GM19193 (cell line): ENCODE measurements around the gene KLK14.

Source experiments
- POLR2A ChIP-seq: IDR thresholded peaks from 4 replicates; pipeline ENCODE4 v1.6.1; 2011; ENCODE audit not compliant: insufficient read depth, insufficient read length; ENCODE audit errors: extremely low read depth

The KLK14 gene, protein sequence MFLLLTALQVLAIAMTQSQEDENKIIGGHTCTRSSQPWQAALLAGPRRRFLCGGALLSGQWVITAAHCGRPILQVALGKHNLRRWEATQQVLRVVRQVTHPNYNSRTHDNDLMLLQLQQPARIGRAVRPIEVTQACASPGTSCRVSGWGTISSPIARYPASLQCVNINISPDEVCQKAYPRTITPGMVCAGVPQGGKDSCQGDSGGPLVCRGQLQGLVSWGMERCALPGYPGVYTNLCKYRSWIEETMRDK

DNA sequence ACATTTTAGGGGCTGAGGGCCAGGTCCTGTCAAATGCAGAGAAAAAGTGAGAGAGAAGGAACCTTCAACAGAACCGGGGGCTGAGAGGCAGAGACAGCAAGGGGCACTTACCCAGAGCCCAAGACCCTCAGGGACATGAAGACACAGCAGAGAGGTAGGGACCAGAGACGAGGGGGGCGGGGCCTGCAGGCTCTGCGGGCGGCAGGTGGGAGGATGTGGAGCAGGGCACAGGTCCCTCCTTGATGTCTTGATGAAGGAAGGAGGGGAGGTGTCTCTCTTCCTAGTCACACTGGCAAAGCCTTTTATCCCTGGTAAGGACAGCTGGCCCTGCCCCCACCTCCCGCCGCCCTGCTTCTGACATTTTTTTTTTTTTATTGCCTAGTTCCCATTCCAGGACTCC is at the start of gene KLK14:
Gene KLK14, minus strand, starts transcription at position 277 of the 400 bp plus-strand sequence. Its CDS starts 273 bp downstream, at position 4.
- no peak for TF ChIP-seq POLR2A

DNA sequence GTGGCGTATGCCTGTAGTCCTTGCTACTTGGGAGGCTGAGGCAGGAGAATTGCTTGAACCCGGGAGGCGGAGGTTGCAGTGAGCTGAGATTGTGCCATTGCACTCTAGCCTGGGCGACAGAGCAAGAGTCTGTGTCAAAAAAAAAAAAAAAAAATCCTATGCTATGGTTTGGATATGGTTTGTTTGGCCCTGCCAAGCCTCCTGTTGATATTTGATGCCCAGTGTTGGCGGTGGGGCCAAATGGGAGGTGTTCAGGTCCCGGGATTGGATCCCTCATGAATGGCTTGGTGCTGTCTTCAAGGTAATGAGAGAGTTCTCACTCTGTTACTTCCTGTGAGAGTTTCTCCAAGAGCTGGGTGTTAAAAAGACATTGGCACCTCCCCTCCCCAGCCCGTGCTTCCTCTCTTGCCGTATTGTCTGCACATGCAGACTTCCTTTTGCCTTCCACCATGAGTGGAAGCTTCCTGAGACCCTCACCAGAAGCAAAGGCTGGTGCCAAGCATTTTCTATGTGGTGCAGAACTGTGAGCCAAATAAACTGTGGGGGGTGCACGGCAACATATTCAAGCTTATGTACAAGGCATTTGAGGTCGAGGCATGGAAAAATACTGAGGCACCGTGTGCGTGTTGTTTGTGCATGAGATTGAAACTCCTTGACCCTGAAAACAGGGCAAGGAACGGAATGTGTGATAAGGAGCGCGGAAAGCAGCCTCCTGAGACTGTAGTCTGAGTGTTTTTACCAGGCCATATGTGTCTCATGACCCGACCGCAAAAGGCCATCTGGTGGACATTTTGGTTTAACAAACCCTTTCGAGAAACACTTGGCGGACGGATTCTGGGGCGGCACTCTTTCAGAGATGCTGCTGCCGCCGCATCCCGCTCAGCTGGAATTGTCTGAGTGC is 49.3 kb upstream of the KLK14 start:
- TF ChIP-seq POLR2A, result no peak

DNA sequence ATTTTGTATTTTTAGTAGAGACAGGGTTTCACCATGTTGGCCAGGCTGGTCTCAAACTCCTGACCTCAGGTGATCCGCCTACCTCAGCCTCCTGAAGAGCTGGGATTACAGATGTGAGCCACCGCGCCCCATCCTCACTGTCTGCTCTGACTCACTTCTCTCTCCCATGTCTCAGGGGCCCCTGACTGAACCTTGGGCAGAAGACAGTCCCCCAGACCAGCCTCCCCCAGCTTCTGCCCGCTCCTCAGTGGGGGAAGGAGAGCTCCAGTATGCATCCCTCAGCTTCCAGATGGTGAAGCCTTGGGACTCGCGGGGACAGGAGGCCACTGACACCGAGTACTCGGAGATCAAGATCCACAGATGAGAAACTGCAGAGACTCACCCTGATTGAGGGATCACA is 47.0 kb upstream of the KLK14 start:
- TF ChIP-seq POLR2A, result no peak

DNA sequence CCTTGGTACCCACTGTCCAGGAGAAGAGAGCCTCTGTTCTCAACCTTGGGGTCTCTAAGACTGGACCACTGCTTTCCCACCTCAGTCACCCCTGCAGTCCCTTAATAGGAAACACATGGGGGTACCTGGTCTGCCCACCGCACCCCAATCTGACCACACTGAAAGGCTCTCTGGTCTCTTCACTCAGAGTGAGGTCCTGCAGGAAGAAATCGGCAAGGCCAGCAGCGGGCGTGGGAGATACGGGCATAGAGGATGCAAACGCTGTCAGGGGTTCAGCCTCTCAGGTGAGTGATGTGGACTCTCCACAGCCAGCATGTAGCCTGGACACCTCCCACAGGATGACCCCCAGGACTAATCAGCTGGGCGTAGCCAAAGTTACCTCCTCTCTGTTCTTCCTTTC is 45.5 kb upstream of the KLK14 start:
- no peak for TF ChIP-seq POLR2A

DNA sequence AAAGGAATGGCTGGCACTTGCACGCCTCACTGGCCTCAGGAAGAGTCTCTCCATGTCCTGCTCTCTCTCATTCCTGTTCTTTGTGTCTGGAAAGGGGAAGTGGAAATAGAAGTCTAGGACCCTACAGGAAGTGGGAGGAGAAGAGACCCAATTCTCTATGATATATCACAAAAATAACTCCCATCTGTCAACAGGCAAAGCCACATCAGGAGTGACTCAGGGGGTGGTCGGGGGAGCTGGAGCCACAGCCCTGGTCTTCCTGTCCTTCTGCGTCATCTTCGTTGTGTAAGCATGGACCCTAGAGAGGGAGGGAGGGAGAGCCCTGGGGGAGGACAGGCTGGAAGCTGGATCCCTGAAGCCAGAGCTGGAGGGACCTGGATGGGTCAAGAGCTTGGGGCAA is 45.1 kb upstream of the KLK14 start:
- TF ChIP-seq POLR2A, result no peak

DNA sequence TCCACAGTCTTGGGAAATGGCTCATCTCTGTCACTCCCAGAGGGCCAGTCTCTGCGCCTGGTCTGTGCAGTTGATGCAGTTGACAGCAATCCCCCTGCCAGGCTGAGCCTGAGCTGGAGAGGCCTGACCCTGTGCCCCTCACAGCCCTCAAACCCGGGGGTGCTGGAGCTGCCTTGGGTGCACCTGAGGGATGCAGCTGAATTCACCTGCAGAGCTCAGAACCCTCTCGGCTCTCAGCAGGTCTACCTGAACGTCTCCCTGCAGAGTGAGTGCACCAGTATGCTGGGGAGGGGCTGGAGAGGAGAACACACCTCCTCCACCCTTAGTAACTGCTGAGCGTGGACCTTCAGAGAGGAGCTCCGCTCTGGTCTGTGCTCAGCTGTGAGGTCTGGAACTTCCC is 44.3 kb upstream of the KLK14 start:
- TF ChIP-seq POLR2A, result no peak

DNA sequence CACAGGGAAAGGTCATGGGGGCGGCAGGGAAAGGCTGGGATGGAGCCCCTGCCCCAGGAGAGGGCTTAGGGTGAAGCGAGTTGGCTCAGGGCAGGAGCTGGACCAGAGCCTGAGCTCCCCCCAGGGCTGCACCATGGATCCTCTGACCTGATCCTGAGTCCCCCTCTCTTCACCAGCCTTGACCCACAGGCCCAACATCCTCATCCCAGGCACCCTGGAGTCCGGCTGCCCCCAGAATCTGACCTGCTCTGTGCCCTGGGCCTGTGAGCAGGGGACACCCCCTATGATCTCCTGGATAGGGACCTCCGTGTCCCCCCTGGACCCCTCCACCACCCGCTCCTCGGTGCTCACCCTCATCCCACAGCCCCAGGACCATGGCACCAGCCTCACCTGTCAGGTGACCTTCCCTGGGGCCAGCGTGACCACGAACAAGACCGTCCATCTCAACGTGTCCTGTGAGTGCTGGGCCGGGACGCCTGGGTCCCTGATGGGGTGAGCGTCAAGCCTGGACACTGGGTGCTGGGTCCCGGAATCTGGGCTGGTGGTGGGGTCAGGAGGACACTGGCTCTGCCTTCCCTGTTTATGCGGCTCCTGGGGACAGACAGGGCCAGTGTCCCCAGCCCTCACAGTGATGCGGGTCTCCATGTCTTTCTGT is 42.9 kb upstream of the KLK14 start:
- TF ChIP-seq POLR2A, result no peak

DNA sequence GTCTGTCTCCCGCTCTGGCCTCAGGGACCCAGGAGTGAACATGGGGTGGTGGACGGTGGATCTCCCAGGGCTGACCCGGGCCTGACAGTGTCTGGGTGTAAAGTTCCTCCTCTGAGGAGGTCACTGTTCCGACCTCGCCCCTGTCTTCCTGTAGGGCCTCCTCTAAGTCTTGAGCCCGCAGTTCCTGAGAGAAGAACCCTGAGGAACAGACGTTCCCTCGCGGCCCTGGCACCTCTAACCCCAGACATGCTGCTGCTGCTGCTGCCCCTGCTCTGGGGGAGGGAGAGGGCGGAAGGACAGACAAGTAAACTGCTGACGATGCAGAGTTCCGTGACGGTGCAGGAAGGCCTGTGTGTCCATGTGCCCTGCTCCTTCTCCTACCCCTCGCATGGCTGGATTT is 42.0 kb upstream of the KLK14 start, which contains the start of gene SIGLEC9:
Gene SIGLEC9, plus strand, starts transcription at position 178 of the 400 bp plus-strand sequence. Its CDS starts 69 bp downstream, at position 247.
- TF ChIP-seq POLR2A, result no peak

DNA sequence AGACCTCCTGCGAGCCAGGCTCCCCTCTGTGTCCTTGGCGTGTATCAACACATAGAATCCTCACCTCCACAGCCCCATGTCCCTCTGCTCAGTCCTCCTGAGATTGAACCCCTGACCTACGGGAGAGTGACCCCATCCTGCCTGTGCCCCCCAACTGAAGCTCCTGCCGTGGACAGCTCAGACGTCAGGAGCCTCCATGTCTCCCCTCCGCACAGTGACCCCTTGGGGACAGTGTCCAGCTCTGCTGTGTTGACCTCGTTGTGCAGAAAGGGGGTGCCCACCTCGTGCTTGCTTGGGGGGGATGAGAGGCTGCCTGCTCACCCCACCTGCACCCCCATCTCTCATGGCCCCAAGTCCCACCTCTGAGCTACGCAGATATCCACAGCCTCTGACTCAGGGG is 41.5 kb upstream of the KLK14 start:
- TF ChIP-seq POLR2A, result no peak

DNA sequence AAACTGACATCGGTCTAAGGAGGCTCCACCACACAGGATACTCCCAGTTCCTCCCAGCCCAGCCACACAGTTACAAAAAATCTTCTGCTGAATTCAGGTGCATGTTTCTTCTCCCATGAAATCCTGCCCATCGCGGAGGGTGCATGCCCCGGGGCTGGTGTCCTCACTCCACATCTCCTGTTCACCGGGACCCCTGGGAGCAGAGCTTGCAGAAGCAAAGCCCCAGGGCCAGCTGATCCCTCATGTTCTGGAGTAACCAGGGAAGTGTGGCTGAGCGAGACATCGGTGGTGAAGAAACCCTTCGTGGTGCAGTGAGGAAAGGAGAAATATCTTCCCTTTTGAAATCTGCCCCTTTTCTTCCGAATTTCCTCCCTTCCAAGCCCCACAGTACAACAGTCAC is 41.1 kb upstream of the KLK14 start:
- TF ChIP-seq POLR2A, result no peak

DNA sequence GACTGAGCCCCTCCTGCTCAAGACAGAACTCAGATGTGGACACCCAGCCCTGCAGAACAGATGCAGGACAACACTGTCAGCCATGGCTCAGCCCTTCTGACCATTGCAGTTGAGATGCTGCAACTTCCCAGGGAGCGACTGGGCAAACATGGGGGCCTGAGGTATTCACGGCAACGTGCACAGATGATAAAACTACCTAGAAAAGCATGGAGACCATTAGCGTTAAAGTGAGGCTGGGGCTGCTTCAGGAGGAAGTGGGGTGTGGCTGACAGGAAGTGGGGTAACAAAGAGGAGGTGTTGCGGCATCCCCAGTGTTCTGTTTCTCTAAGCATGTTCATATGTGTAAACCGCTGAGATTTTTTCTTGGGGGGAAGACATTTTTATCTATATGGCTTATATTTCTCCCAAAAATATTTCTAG is 40.7 kb upstream of the KLK14 start:
- TF ChIP-seq POLR2A, result no peak

DNA sequence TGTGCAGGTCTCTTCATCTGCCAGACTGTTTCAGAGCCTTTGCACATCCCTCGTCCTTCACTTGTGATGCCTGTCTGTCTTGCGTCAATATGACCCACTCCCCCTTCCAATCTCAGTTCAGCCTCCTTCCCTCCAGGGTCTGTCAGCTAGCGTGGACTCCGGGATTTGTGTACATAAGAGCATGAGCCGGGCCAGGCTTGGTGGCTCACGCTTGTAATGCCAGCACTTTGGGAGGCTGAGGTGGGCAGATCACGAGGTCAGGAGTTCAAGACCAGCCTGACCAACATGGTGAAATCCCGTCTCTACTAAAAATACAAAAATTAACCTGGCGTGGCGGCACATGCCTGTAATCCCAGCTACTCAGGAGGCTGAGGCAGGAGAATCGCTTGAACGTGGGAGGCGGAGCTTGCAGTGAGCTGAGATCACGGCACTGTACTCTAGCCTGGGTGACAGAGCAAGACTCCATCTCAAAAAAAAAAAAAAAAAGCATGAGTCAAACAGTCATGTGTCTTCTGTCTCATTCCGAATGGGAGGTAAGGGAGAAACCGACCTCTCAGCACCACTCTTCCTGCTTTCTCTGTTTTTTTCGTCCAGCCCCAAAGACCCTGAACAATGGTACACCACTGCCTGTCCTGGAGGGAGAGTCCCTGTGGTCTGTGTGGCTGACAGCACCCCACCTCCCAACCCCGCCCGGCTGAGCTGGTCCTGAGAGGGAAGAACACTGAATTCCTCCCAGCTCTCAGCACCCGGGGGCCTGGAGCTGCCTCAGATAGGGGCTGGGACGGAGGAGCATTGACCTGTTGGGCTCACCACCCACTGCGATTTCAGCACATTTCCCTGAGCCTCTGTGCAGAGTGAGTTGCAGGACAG is 39.7 kb upstream of the KLK14 start:
- no peak for TF ChIP-seq POLR2A

DNA sequence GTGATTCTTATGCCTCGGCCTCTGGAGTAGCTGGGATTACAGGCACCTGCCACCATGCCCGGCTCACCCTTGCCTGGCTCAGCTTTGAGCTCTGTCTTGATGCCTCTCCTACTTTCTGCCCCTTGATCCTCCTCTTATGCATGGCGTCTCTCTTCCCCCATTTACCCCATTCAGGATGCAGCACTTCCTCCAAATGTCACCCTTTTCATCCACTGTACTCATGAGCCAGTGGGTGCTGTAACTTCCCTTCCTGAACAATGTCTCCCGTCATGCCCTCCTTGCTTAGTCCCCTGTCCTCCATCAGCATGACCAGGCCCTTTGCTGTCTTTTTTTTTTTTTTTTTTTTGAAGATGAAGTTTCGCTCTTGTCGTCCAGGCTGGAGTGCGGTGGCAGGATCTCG is 38.6 kb upstream of the KLK14 start:
- no peak for TF ChIP-seq POLR2A

DNA sequence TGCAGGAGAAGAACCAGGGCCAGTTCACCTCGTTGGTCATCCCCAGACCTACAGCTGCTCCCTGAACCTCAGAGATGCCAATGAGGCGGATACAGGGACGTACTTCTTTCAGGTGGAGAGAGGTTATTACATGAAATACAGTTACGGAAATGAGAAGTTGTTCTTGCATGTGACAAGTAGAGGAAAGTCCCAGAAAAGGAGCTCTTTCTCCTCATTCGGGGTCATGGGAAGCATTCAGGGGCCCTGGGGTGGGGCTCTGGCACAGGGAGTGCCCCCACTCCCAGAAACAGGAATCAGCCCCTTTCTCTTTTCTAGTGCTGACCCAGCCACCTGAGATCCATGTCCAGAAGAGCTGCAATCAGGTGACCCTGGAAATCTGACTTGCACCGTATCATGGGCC is 37.5 kb upstream of the KLK14 start:
- no peak for TF ChIP-seq POLR2A

DNA sequence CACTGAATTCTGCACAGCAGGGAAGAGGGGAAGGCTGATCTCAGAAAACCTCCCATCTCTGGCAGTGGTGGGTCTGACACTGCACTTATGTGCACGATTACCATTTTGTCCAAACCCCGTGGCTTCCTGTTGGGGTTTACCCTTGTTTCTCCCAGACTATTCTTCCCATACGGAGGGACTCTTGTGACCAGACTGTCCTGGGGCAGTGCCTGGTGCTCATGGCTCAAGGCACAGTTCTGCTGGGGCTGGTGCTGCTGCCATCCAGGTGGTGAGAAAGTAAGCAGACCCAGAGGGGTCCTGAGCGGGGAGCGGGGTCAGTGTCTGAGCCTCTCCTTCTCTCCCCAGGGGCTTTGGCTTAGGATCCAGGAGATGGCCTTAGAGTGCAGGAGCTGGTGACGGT is 36.9 kb upstream of the KLK14 start:
- TF ChIP-seq POLR2A, result no peak

DNA sequence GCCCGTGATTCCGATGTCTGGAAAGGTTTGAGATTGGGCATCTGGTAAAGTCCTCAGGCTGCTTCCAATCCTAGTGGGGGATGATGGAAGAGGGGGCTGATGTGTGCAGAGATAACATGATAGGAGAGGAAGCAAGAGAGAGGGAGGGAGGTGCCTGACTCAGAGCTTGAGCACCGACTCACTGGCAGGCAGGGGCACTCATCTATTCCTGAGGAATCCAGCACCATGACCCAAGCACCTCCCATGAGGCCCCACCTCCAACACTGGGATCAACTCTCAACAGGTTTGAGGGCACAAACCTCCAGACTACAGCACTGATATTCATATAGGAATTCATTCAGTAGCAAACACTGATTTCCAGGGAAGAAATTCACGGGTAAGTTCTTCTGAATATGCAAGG is 36.4 kb upstream of the KLK14 start:
- TF ChIP-seq POLR2A, result no peak
